Measurements from ENCODE around the gene SETD5. TPM values are rescaled to one million over a fixed set of nuclear protein-coding genes. Genes with fewer than 3 reads are reported as not detected.
"Not testable (repeated sequence)": the region's sequence is repeated elsewhere in the genome, so short reads cannot be mapped to it uniquely, and the experiment has no call there.

Gene SETD5
- total RNA-seq, 1 donor from 2014 or later, result 198 TPM

- Mint-ChIP-seq H3K27me3 (ENCODE audit: insufficient read depth, low read depth) (peaks cover 4% of the 10 kb centered on the region), H3K36me3 (peaks cover 8% of the 10 kb centered on the region), H3K27ac (no peak overlapping the region), H3K4me3 (no peak overlapping the region), H3K4me1 (no peaks in the 10 kb centered on the region), H3K9me3 (peaks cover 6% of the 10 kb centered on the region)
- Histone ChIP-seq H3K9ac (no peak overlapping the region), H3K79me2 (ENCODE audit: low read depth) (no peaks in the 10 kb centered on the region), H3K9me3 (ENCODE audit: low read depth) (no peaks in the 10 kb centered on the region), H3K27me3 (peaks cover 18% of the 10 kb centered on the region), H4K20me1 (ENCODE audit: low read depth) (no peaks in the 10 kb centered on the region), H3K4me2 (no peak overlapping the region), H3K4me1 (no peaks in the 10 kb centered on the region), H3K27ac (no peak overlapping the region), H3K36me3 (no peaks in the 10 kb centered on the region), H3K4me3 (no peak overlapping the region), H2AFZ (replicated peaks) (no peak overlapping the region), H3F3A (ENCODE audit: low read depth) (peaks cover under 1% of the 10 kb centered on the region)
- no peak for DNase-seq (ENCODE audit: low spot score)
- TF ChIP-seq CTCF (IDR thresholded peaks at IDR 0.05) (no peak), EZH2phosphoT487 (IDR thresholded peaks at IDR 0.05) (no peak), EZH2 (IDR thresholded peaks at IDR 0.05) (no peak)
Observed at GRCh38 chr3:9491506-9491905, 94.1 kb downstream of the SETD5 start.

GRCh38 chr3:9494036-9494435, 96.6 kb downstream of the SETD5 start:
- not testable (repeated sequence) for H3K36me3 Mint-ChIP-seq

GRCh38 chr3:9496893-9497292, 99.5 kb downstream of the SETD5 start:
- Mint-ChIP-seq H3K36me3 (peaks cover 4% of the 10 kb centered on the region), H3K4me3 (no peak overlapping the region), H3K27me3 (ENCODE audit: insufficient read depth, low read depth) (peaks cover 8% of the 10 kb centered on the region), H3K9me3 (no peaks in the 10 kb centered on the region), H3K27ac (no peak overlapping the region), H3K4me1 (peaks cover 15% of the 10 kb centered on the region)
- no peak overlapping the region for H3K4me2 ChIP-seq
- no peaks in the 10 kb centered on the region for H4K20me1 ChIP-seq (ENCODE audit: low read depth)
- H3K27ac ChIP-seq, result no peak overlapping the region
- H3K79me2 ChIP-seq (ENCODE audit: low read depth), result no peaks in the 10 kb centered on the region
- no peaks in the 10 kb centered on the region for H3K9me3 ChIP-seq (ENCODE audit: low read depth)
- no peaks in the 10 kb centered on the region for H3F3A ChIP-seq (ENCODE audit: low read depth)
- no peak overlapping the region for H2AFZ ChIP-seq (replicated peaks)
- no peak for DNase-seq (ENCODE audit: low spot score)
- peaks cover 37% of the 10 kb centered on the region for H3K27me3 ChIP-seq
- H3K4me1 ChIP-seq, result no peaks in the 10 kb centered on the region
- H3K4me3 ChIP-seq, result no peak overlapping the region
- no peak overlapping the region for H3K9ac ChIP-seq
- H3K36me3 ChIP-seq, result no peaks in the 10 kb centered on the region
- TF ChIP-seq EZH2phosphoT487 (IDR thresholded peaks at IDR 0.05) (no peak), CTCF (IDR thresholded peaks at IDR 0.05) (no peak), EZH2 (IDR thresholded peaks at IDR 0.05) (no peak)

More at GRCh38 chr3:9494036-9494435, 96.6 kb downstream of the SETD5 start:
- H3F3A ChIP-seq (ENCODE audit: low read depth); H3K4me2 ChIP-seq; H3K4me1 Mint-ChIP-seq; H3K9me3 ChIP-seq (ENCODE audit: low read depth); H3K79me2 ChIP-seq (ENCODE audit: low read depth); H2AFZ ChIP-seq (replicated peaks); DNase-seq (ENCODE audit: low spot score); H3K4me1 ChIP-seq; H3K27ac ChIP-seq; H3K27me3 Mint-ChIP-seq (ENCODE audit: insufficient read depth, low read depth); H3K9ac ChIP-seq; H3K9me3 Mint-ChIP-seq; H3K27ac Mint-ChIP-seq; H3K36me3 ChIP-seq; H3K4me3 Mint-ChIP-seq; H4K20me1 ChIP-seq (ENCODE audit: low read depth); H3K4me3 ChIP-seq: not testable (repeated sequence)
- H3K27me3 ChIP-seq, result peaks cover 23% of the 10 kb centered on the region

- Histone ChIP-seq H3K4me3 (no peak overlapping the region), H3K4me1 (no peaks in the 10 kb centered on the region), H3K27me3 (peaks cover 32% of the 10 kb centered on the region), H3F3A (ENCODE audit: low read depth) (no peaks in the 10 kb centered on the region), H3K36me3 (no peaks in the 10 kb centered on the region), H3K4me2 (no peak overlapping the region), H3K27ac (no peak overlapping the region), H3K9me3 (ENCODE audit: low read depth) (no peaks in the 10 kb centered on the region), H3K9ac (no peak overlapping the region), H3K79me2 (ENCODE audit: low read depth) (no peaks in the 10 kb centered on the region), H4K20me1 (ENCODE audit: low read depth) (no peaks in the 10 kb centered on the region), H2AFZ (replicated peaks) (no peak overlapping the region)
- peaks cover 4% of the 10 kb centered on the region for H3K36me3 Mint-ChIP-seq
- peaks cover 8% of the 10 kb centered on the region for H3K27me3 Mint-ChIP-seq (ENCODE audit: insufficient read depth, low read depth)
- H3K4me3 Mint-ChIP-seq, result no peak overlapping the region
- no peak overlapping the region for H3K27ac Mint-ChIP-seq
- H3K9me3 Mint-ChIP-seq, result no peaks in the 10 kb centered on the region
- no peak for DNase-seq (ENCODE audit: low spot score)
- H3K4me1 Mint-ChIP-seq, result peaks cover 15% of the 10 kb centered on the region
- TF ChIP-seq EZH2 (IDR thresholded peaks at IDR 0.05) (no peak), CTCF (IDR thresholded peaks at IDR 0.05) (no peak), EZH2phosphoT487 (IDR thresholded peaks at IDR 0.05) (no peak)
Observed at GRCh38 chr3:9497821-9498565, 100.6 kb downstream of the SETD5 start.

Data from neural progenitor cell (in vitro differentiated cells).